ENCODE results near the gene BCAT1.
"Not testable (repeated sequence)": the region's sequence is repeated elsewhere in the genome, so short reads cannot be mapped to it uniquely, and the experiment has no call there.

BCAT1 gene

DNA sequence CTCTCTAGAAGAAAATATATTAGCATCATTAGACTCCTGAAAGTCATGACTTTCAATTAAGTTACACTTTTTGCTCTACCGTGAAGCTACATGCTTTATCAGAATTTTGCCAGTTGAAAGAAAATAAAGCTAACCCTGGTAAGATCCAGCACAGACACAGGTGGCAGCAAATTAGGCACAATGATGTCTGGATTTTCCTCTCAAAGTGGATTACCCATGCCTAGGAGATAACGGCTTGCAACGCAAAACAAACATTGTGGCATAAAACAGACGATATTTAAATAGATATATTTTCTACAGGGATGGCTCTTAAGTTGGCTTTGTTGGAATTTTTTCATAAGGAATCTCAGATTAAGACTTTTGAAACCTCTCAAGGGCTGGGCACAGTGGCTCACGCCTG is 33.4 kb downstream of the BCAT1 start:
- H3K27ac ChIP-seq (ENCODE audit: low read depth, low read length) = no peak overlapping the region
- no peaks in the 10 kb centered on the region for H3K9me2 ChIP-seq (replicated peaks; ENCODE audit: control insufficient read depth, low read length)
- 0 out of 2 replicates have a peak, but pooled peaks cover 2% of the 10 kb centered on the region for H3K4me1 ChIP-seq (ENCODE audit: control insufficient read depth, low read length)
- H3K36me3 ChIP-seq (ENCODE audit: control insufficient read depth, low read length) = peaks cover 59% of the 10 kb centered on the region
- no peak overlapping the region for H3K4me3 ChIP-seq (ENCODE audit: low read length)
- no peaks in the 10 kb centered on the region for H3F3A ChIP-seq (ENCODE audit: control insufficient read depth, insufficient read depth)
- H3K4me2 ChIP-seq (ENCODE audit: low read length) = no peak overlapping the region
- peaks cover 100% of the 10 kb centered on the region for H3K79me2 ChIP-seq (ENCODE audit: control insufficient read depth, low read length)
- no peaks in the 10 kb centered on the region for H3K27me3 ChIP-seq (ENCODE audit: control insufficient read depth, low read length)
- H3K9me3 ChIP-seq (ENCODE audit: control insufficient read depth, insufficient read depth, low read length) = no peaks in the 10 kb centered on the region
- peaks cover 15% of the 10 kb centered on the region for H4K20me1 ChIP-seq (ENCODE audit: control insufficient read depth, insufficient read depth, low read depth, low read length)
- no peak for TF ChIP-seq EZH2phosphoT487 (IDR thresholded peaks at IDR 0.05; ENCODE audit: borderline replicate concordance, low read length)

GRCh38 chr12:24913953-24914352 is 34.9 kb downstream of the BCAT1 start:
- no peaks in the 10 kb centered on the region for H3F3A ChIP-seq (ENCODE audit: control insufficient read depth, insufficient read depth)
- TF ChIP-seq, protein P1, sequence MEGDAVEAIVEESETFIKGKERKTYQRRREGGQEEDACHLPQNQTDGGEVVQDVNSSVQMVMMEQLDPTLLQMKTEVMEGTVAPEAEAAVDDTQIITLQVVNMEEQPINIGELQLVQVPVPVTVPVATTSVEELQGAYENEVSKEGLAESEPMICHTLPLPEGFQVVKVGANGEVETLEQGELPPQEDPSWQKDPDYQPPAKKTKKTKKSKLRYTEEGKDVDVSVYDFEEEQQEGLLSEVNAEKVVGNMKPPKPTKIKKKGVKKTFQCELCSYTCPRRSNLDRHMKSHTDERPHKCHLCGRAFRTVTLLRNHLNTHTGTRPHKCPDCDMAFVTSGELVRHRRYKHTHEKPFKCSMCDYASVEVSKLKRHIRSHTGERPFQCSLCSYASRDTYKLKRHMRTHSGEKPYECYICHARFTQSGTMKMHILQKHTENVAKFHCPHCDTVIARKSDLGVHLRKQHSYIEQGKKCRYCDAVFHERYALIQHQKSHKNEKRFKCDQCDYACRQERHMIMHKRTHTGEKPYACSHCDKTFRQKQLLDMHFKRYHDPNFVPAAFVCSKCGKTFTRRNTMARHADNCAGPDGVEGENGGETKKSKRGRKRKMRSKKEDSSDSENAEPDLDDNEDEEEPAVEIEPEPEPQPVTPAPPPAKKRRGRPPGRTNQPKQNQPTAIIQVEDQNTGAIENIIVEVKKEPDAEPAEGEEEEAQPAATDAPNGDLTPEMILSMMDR (IDR thresholded peaks at IDR 0.05; ENCODE audit: low read depth, low read length, poor library complexity, severe bottlenecking) = no peak
- TF ChIP-seq EZH2phosphoT487 (IDR thresholded peaks at IDR 0.05; ENCODE audit: borderline replicate concordance, low read length) = no peak
- H4K20me1 ChIP-seq (ENCODE audit: control insufficient read depth, insufficient read depth, low read depth, low read length) = peaks cover 13% of the 10 kb centered on the region
- H3K79me2 ChIP-seq (ENCODE audit: control insufficient read depth, low read length) = peaks cover 97% of the 10 kb centered on the region
- no peaks in the 10 kb centered on the region for H3K27me3 ChIP-seq (ENCODE audit: control insufficient read depth, low read length)
- H3K9me2 ChIP-seq (replicated peaks; ENCODE audit: control insufficient read depth, low read length) = no peaks in the 10 kb centered on the region
- H3K9me3 ChIP-seq (ENCODE audit: control insufficient read depth, insufficient read depth, low read length) = no peaks in the 10 kb centered on the region
- no peak overlapping the region for H3K4me3 ChIP-seq (ENCODE audit: low read length)
- H3K4me1 ChIP-seq (ENCODE audit: control insufficient read depth, low read length) = peaks cover 11% of the 10 kb centered on the region
- peaks cover 64% of the 10 kb centered on the region for H3K36me3 ChIP-seq (ENCODE audit: control insufficient read depth, low read length)
- H3K4me2 ChIP-seq (ENCODE audit: low read length) = no peak overlapping the region
- no peak overlapping the region for H3K27ac ChIP-seq (ENCODE audit: low read depth, low read length)

- Histone ChIP-seq H3F3A (ENCODE audit: control insufficient read depth, insufficient read depth) (no peaks in the 10 kb centered on the region), H4K20me1 (ENCODE audit: control insufficient read depth, insufficient read depth, low read depth, low read length) (peaks cover 9% of the 10 kb centered on the region; the same call in 1 of the 2 replicates), H3K9me2 (replicated peaks; ENCODE audit: control insufficient read depth, low read length) (no peaks in the 10 kb centered on the region), H3K9me3 (ENCODE audit: control insufficient read depth, insufficient read depth, low read length) (no peaks in the 10 kb centered on the region), H3K79me2 (ENCODE audit: control insufficient read depth, low read length) (peaks cover 96% of the 10 kb centered on the region), H3K27me3 (ENCODE audit: control insufficient read depth, low read length) (no peaks in the 10 kb centered on the region), H3K4me3 (ENCODE audit: low read length) (no peak overlapping the region), H3K36me3 (ENCODE audit: control insufficient read depth, low read length) (peaks cover 64% of the 10 kb centered on the region), H3K27ac (ENCODE audit: low read depth, low read length) (no peak overlapping the region), H3K4me2 (ENCODE audit: low read length) (no peak overlapping the region), H3K4me1 (ENCODE audit: control insufficient read depth, low read length) (peaks cover 11% of the 10 kb centered on the region)
- TF ChIP-seq, protein P1 (IDR thresholded peaks at IDR 0.05; ENCODE audit: low read depth, low read length, poor library complexity, severe bottlenecking) = no peak
- no peak for TF ChIP-seq EZH2phosphoT487 (IDR thresholded peaks at IDR 0.05; ENCODE audit: borderline replicate concordance, low read length)
These were observed 35.8 kb downstream of the BCAT1 start for GRCh38 chr12:24913130-24913529.

- H4K20me1 ChIP-seq (ENCODE audit: control insufficient read depth, insufficient read depth, low read depth, low read length) = peaks cover 9% of the 10 kb centered on the region; the same call in 1 of the 2 replicates
- H3K27ac ChIP-seq (ENCODE audit: low read depth, low read length) = no peak overlapping the region
- no peaks in the 10 kb centered on the region for H3K9me3 ChIP-seq (ENCODE audit: control insufficient read depth, insufficient read depth, low read length)
- H3K9me2 ChIP-seq (replicated peaks; ENCODE audit: control insufficient read depth, low read length) = no peaks in the 10 kb centered on the region
- H3K4me3 ChIP-seq (ENCODE audit: low read length) = no peak overlapping the region
- H3K36me3 ChIP-seq (ENCODE audit: control insufficient read depth, low read length) = peaks cover 56% of the 10 kb centered on the region
- H3K79me2 ChIP-seq (ENCODE audit: control insufficient read depth, low read length) = peaks cover 96% of the 10 kb centered on the region
- TF ChIP-seq, protein P1 (IDR thresholded peaks at IDR 0.05; ENCODE audit: low read depth, low read length, poor library complexity, severe bottlenecking) = no peak
- TF ChIP-seq EZH2phosphoT487 (IDR thresholded peaks at IDR 0.05; ENCODE audit: borderline replicate concordance, low read length) = no peak
- no peaks in the 10 kb centered on the region for H3K27me3 ChIP-seq (ENCODE audit: control insufficient read depth, low read length)
- H3K4me1 ChIP-seq (ENCODE audit: control insufficient read depth, low read length) = peaks cover 15% of the 10 kb centered on the region
- H3K4me2 ChIP-seq (ENCODE audit: low read length) = no peak overlapping the region
- H3F3A ChIP-seq (ENCODE audit: control insufficient read depth, insufficient read depth) = no peaks in the 10 kb centered on the region
These were observed 37.6 kb downstream of the BCAT1 start for GRCh38 chr12:24911271-24911791.

DNA sequence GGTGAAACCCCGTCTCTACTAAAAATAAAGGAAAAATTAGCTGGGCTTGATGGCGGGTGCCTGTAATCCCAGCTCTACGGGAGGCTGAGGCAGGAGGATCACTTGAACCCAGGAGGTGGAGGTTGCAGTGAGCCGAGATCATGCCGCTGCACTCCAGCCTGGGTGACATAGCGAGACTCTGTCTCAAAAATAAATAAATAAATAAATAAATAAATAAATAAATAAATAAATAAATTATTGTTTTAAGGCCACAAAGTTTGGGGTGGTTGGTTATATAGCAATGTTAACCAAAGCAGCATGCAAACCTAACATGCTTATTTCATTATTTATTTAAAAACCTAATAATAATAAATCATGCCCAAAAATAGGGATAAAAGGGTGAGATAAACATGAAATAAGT is 38.7 kb downstream of the BCAT1 start:
- H3K79me2 ChIP-seq (ENCODE audit: control insufficient read depth, low read length) = peaks cover 96% of the 10 kb centered on the region
- H3K9me2 ChIP-seq (replicated peaks; ENCODE audit: control insufficient read depth, low read length); H3K27me3 ChIP-seq (ENCODE audit: control insufficient read depth, low read length): not testable (repeated sequence)

More for the DNA sequence above, 38.7 kb downstream of the BCAT1 start:
- not testable (repeated sequence) for H3K4me3 ChIP-seq (ENCODE audit: low read length); H3K4me2 ChIP-seq (ENCODE audit: low read length); H3K27ac ChIP-seq (ENCODE audit: low read depth, low read length); H4K20me1 ChIP-seq (ENCODE audit: control insufficient read depth, insufficient read depth, low read depth, low read length); H3K9me3 ChIP-seq (ENCODE audit: control insufficient read depth, insufficient read depth, low read length); H3F3A ChIP-seq (ENCODE audit: control insufficient read depth, insufficient read depth)
- H3K4me1 ChIP-seq (ENCODE audit: control insufficient read depth, low read length) = peaks cover 26% of the 10 kb centered on the region
- H3K36me3 ChIP-seq (ENCODE audit: control insufficient read depth, low read length) = peaks cover 55% of the 10 kb centered on the region

Data from DOHH2 (cell line).